Neural cell (in vitro differentiated cells): ENCODE measurements around the gene C18orf32. TPM values are rescaled to one million over a fixed set of nuclear protein-coding genes. Genes with fewer than 3 reads are reported as not detected.
A peak's percentile ranks its signal among the peaks of the same experiment; 100 is the strongest.

Experiments used
- H2AFZ ChIP-seq: fragments of 200-600, 300-800 bp; sonication (generic), shearing (Covaris generic); 2 replicates; pipeline ENCODE4 v1.6.0; 2014; ENCODE audit warnings: low read depth, mild to moderate bottlenecking, antibody characterized with exemption, low read length, moderate library complexity
- H3F3A ChIP-seq: fragments of 200-600 bp; shearing (Covaris generic); 2 replicates; pipeline ENCODE4 v1.6.1; 2016; ENCODE audit warnings: mild to moderate bottlenecking, moderate library complexity, mixed read lengths, antibody characterized with exemption, low read length; ENCODE audit not compliant: insufficient read depth, poor library complexity, severe bottlenecking
- H3K27ac ChIP-seq: fragments of 200-600, 300-800 bp; sonication (generic), shearing (Covaris generic); 2 replicates; pipeline ENCODE4 v1.5.1; 2014; ENCODE audit warnings: mild to moderate bottlenecking, low read length, moderate library complexity
- H3K27me3 ChIP-seq: fragments of 300-800, 200-600 bp; sonication (generic), shearing (Covaris generic); 2 replicates; pipeline ENCODE4 v1.6.0; 2014; ENCODE audit warnings: mild to moderate bottlenecking, low read depth, low read length, moderate library complexity; ENCODE audit not compliant: insufficient read depth
- H3K36me3 ChIP-seq: fragments of 300-800, 200-600 bp; sonication (generic), shearing (Covaris generic); 2 replicates; pipeline ENCODE4 v1.5.1; 2014; ENCODE audit warnings: mild to moderate bottlenecking, antibody characterized with exemption, low read length, moderate library complexity; ENCODE audit not compliant: insufficient read depth
- H3K4me2 ChIP-seq: fragments of 300-800, 200-600 bp; sonication (generic), shearing (Covaris generic); 2 replicates; pipeline ENCODE4 v1.6.0; 2014; ENCODE audit warnings: mild to moderate bottlenecking, low read length
- H3K4me3 ChIP-seq: fragments of 300-800, 200-600 bp; sonication (generic), shearing (Covaris generic); 2 replicates; pipeline ENCODE4 v1.5.1; 2014; ENCODE audit warnings: mild to moderate bottlenecking, low read length, moderate library complexity
- H3K79me2 ChIP-seq: fragments of 200-600 bp; shearing (Covaris generic); replicated peaks from 2 replicates; pipeline ENCODE4 v1.6.0; 2014; ENCODE audit warnings: mild to moderate bottlenecking, low read length, moderate library complexity; ENCODE audit not compliant: insufficient read depth
- H3K9ac ChIP-seq: fragments of 300-800, 200-600 bp; sonication (generic), shearing (Covaris generic); 2 replicates; pipeline ENCODE4 v1.6.1; 2016; ENCODE audit warnings: mild to moderate bottlenecking, low read length, mixed read lengths
- H3K9me2 ChIP-seq: fragments of 200-600 bp; shearing (Covaris generic); 2 replicates; pipeline ENCODE4 v1.6.1; 2016; ENCODE audit warnings: mild to moderate bottlenecking, low read length, mixed read lengths; ENCODE audit not compliant: insufficient read depth
- H3K9me3 ChIP-seq: fragments of 200-600, 300-800 bp; sonication (generic), shearing (Covaris generic); 2 replicates; pipeline ENCODE4 v1.6.1; 2016; ENCODE audit warnings: mild to moderate bottlenecking, mixed run types, low read length, moderate library complexity, mixed read lengths
- H4K20me1 ChIP-seq: fragments of 200-600 bp; shearing (Covaris generic); 2 replicates; pipeline ENCODE4 v1.6.1; 2016; ENCODE audit warnings: mild to moderate bottlenecking, mixed run types; ENCODE audit not compliant: insufficient read depth
- CTCF ChIP-seq: fragments of 450-650 bp; IDR thresholded peaks from 2 replicates; pipeline ENCODE4 v1.5.1; 2014; ENCODE audit warnings: antibody characterized with exemption, mild to moderate bottlenecking, moderate library complexity; ENCODE audit not compliant: poor library complexity, severe bottlenecking
- EZH2 ChIP-seq: fragments of 200-600, 300-800 bp; shearing (Covaris generic), sonication (generic); IDR thresholded peaks from 2 replicates; pipeline ENCODE4 v1.6.1; 2014; ENCODE audit warnings: antibody characterized with exemption, low read length, borderline replicate concordance, mild to moderate bottlenecking; ENCODE audit not compliant: insufficient read depth, poor library complexity, severe bottlenecking
- MXI1 ChIP-seq: fragments of 450-650 bp; conservative IDR thresholded peaks from 2 replicates; pipeline ENCODE4 v1.6.1; 2014; ENCODE audit warnings: antibody characterized with exemption, mild to moderate bottlenecking; ENCODE audit not compliant: poor library complexity, severe bottlenecking
- POLR2AphosphoS5 ChIP-seq: IDR thresholded peaks from 2 replicates; pipeline ENCODE4 v1.6.1; 2012
- RAD21 ChIP-seq: fragments of 450-650 bp; conservative IDR thresholded peaks from 2 replicates; pipeline ENCODE4 v1.6.1; 2014; ENCODE audit warnings: antibody characterized with exemption, mild to moderate bottlenecking, moderate library complexity
- REST ChIP-seq: IDR thresholded peaks from 2 replicates; pipeline ENCODE4 v1.6.1; 2012; ENCODE audit warnings: borderline replicate concordance
- SMC3 ChIP-seq: fragments of 450-650 bp; conservative IDR thresholded peaks from 2 replicates; pipeline ENCODE4 v1.6.1; 2014; ENCODE audit warnings: antibody characterized with exemption, mild to moderate bottlenecking, moderate library complexity; ENCODE audit not compliant: poor library complexity
- TAF1 ChIP-seq: IDR thresholded peaks from 2 replicates; pipeline ENCODE4 v1.6.1; 2012; ENCODE audit warnings: low read depth
- polyA plus RNA-seq: library from polyadenylated mRNA; depleted of rRNA; stranded (reverse); fragments of >200 nt; gene quantifications from 2 replicates; pipeline ENCODE4 v1.2.3, GENCODE V29; 2014

The C18orf32 gene
- polyA plus RNA-seq, 1 donor from 2014 or later = 594 TPM

GRCh38 chr18:49494660-49495059 lies 7.6 kb upstream of the C18orf32 start (continued):
- no peak for TF ChIP-seq TAF1
- no peak for TF ChIP-seq EZH2

GRCh38 chr18:49492694-49493033 lies 5.6 kb upstream of the C18orf32 start:
- Histone ChIP-seq H3K9me3 (no peaks in the 10 kb centered on the region), H2AFZ (no peak overlapping the region), H3K9ac (no peak overlapping the region), H3K4me2 (no peak overlapping the region), H3K27ac (no peak overlapping the region), H4K20me1 (no peaks in the 10 kb centered on the region), H3K27me3 (no peaks in the 10 kb centered on the region), H3K4me3 (no peak overlapping the region), H3K9me2 (no peaks in the 10 kb centered on the region), H3K79me2 (no peaks in the 10 kb centered on the region), H3K36me3 (peaks cover 6% of the 10 kb centered on the region), H3F3A (peaks cover 6% of the 10 kb centered on the region)
- TF ChIP-seq SMC3 (no peak), CTCF (no peak), POLR2AphosphoS5 (no peak), REST (no peak), TAF1 (no peak)

- Histone ChIP-seq H3K27ac (peak within 1 kb of the TSS; percentile 65), H4K20me1 (no peaks in the 10 kb centered on the region), H2AFZ (peak within 1 kb of the TSS; percentile 75), H3K4me3 (peak within 1 kb of the TSS; percentile 82), H3K36me3 (peaks cover 7% of the 10 kb centered on the region), H3K4me2 (peak within 1 kb of the TSS; percentile 76), H3K27me3 (no peaks in the 10 kb centered on the region), H3K79me2 (no peaks in the 10 kb centered on the region), H3K9me3 (no peaks in the 10 kb centered on the region), H3K9ac (peak within 1 kb of the TSS; percentile 76), H3F3A (peaks cover 10% of the 10 kb centered on the region), H3K9me2 (no peaks in the 10 kb centered on the region)
- TF ChIP-seq POLR2AphosphoS5 = peak; percentile 94
- TF ChIP-seq RAD21 = no peak
- no peak for TF ChIP-seq SMC3
- TF ChIP-seq MXI1 = peak; percentile 88
- peak; percentile 93 for TF ChIP-seq REST
- TF ChIP-seq TAF1 = peak; percentile 92
These were observed 5.0 kb upstream of the C18orf32 start, which contains the start of gene RPL17 for GRCh38 chr18:49491857-49492693. TSS of gene RPL17 (minus strand) at chr18:49492465.
